Fibroblast of lung (primary cell): ENCODE data around the gene DNAJB1. TPM values are rescaled to one million over a fixed set of nuclear protein-coding genes. Genes with fewer than 3 reads are reported as not detected.
"Not testable (repeated sequence)": the region's sequence is repeated elsewhere in the genome, so short reads cannot be mapped to it uniquely, and the experiment has no call there.

ENCODE experiments used
- DNase-seq, 2 donors: peaks; one replicate each; pipeline versions ENCODE4 v3.0.0 to v3.0.0-alpha.2; 2010; ENCODE audit warnings: low read depth in 2 of 2
- H2AFZ ChIP-seq: 2 replicates; pipeline ENCODE4 v1.5.1; 2012; ENCODE audit warnings: low read length, control low read depth, inconsistent platforms
- H3K27ac ChIP-seq: 2 replicates; pipeline ENCODE4 v1.5.1; 2011; ENCODE audit warnings: low read length, control low read depth; ENCODE audit not compliant: insufficient read depth
- H3K27me3 ChIP-seq: 2 replicates; pipeline ENCODE4 v1.5.1; 2011; ENCODE audit warnings: mild to moderate bottlenecking, low read length; ENCODE audit not compliant: control insufficient read depth, insufficient read depth
- H3K36me3 ChIP-seq: 2 replicates; pipeline ENCODE4 v1.5.1; 2011; ENCODE audit warnings: low read length; ENCODE audit not compliant: control insufficient read depth, insufficient read depth
- H3K4me1 ChIP-seq: 2 replicates; pipeline ENCODE4 v1.5.1; 2011; ENCODE audit warnings: low read length; ENCODE audit not compliant: control insufficient read depth, insufficient read depth; ENCODE audit errors: extremely low read depth
- H3K4me2 ChIP-seq: 2 replicates; pipeline ENCODE4 v1.5.1; 2011; ENCODE audit warnings: low read length, control low read depth; ENCODE audit not compliant: insufficient read depth; ENCODE audit errors: extremely low read depth
- H3K4me3 ChIP-seq, 4 experiments: fragments of 200-600 bp in 1 of 4; sonication (generic) in 1 of 4; replicated peaks in 1 of 4; 2 replicates each; pipeline ENCODE4 v1.5.1; 2011 to 2016; ENCODE audit warnings: low read length in 4 of 4, low read depth in 3 of 4, mild to moderate bottlenecking in 3 of 4, control low read depth in 2 of 4, inconsistent platforms in 1 of 4, mixed read lengths in 1 of 4; ENCODE audit not compliant: insufficient read depth in 1 of 4; ENCODE audit errors: control extremely low read depth in 1 of 4
- H3K79me2 ChIP-seq: 2 replicates; pipeline ENCODE4 v1.5.1; 2012; ENCODE audit warnings: mild to moderate bottlenecking, low read length, inconsistent platforms; ENCODE audit not compliant: control insufficient read depth, insufficient read depth
- H3K9ac ChIP-seq: 2 replicates; pipeline ENCODE4 v1.5.1; 2011; ENCODE audit warnings: mild to moderate bottlenecking, low read length, control low read depth; ENCODE audit not compliant: insufficient read depth
- H3K9me3 ChIP-seq: 2 replicates; pipeline ENCODE4 v1.5.1; 2012; ENCODE audit warnings: low read depth, low read length; ENCODE audit not compliant: control insufficient read depth, insufficient read depth
- H4K20me1 ChIP-seq: 2 replicates; pipeline ENCODE4 v1.5.1; 2011; ENCODE audit warnings: low read length; ENCODE audit not compliant: control insufficient read depth, insufficient read depth; ENCODE audit errors: extremely low read depth
- CTCF ChIP-seq, 2 donors: IDR thresholded peaks in 1 of 2; conservative IDR thresholded peaks in 1 of 2; 1 replicate in 1 of 2; 2 replicates in 1 of 2; pipeline ENCODE4 v1.5.1; 2011 to 2012; ENCODE audit warnings: low read length in 2 of 2, control low read depth in 1 of 2, inconsistent platforms in 1 of 2, low read depth in 1 of 2, mild to moderate bottlenecking in 1 of 2
- EZH2 ChIP-seq: IDR thresholded peaks from 2 replicates; pipeline ENCODE4 v1.5.1; 2012; ENCODE audit warnings: low read length, control low read depth, mild to moderate bottlenecking; ENCODE audit errors: missing control alignments
- polyA plus RNA-seq, 2 donors: library from polyadenylated mRNA; depleted of rRNA in 1 of 2; stranded (reverse) in 1 of 2; unstranded in 1 of 2; fragments of >200 nt; gene quantifications; 2 replicates each; pipeline ENCODE4 v1.2.1, GENCODE V29; 2011 to 2012; ENCODE audit warnings: missing spikeins in 1 of 2
- total RNA-seq: library from RNA; depleted of rRNA; stranded (reverse); fragments of >200 nt; gene quantifications from 2 replicates; pipeline ENCODE4 v1.2.1, GENCODE V29; 2014

DNAJB1 gene
- total and polyA plus RNA-seq, 2 donors (not counting 1 experiment from before 2014, with no cell fraction given): 87.3 to 87.7 TPM

- Histone ChIP-seq H3K4me1 (peaks cover 25% of the 10 kb centered on the region), H3K36me3 (no peaks in the 10 kb centered on the region), H3K27me3 (no peaks in the 10 kb centered on the region), H3K9ac (peak overlapping the region; percentile 45), H3K4me2 (peak overlapping the region; percentile 54), H3K4me3 (no peak overlapping the region), H4K20me1 (no peaks in the 10 kb centered on the region), H3K9me3 (no peaks in the 10 kb centered on the region), H2AFZ (peak overlapping the region; percentile 22), H3K79me2 (no peaks in the 10 kb centered on the region), H3K27ac (peak overlapping the region; percentile 90)
- peak; percentile 58 to 84 for DNase-seq
- TF ChIP-seq CTCF (conservative IDR thresholded peaks at IDR 0.05 in 1 of 2, IDR thresholded peaks at IDR 0.05 in 1 of 2; ENCODE audit: low read depth in 1 of 2, low read length in 2 of 2): peak; percentile 48 to 72
- no peak for TF ChIP-seq EZH2
Observed at GRCh38 chr19:14505488-14506239, 12.5 kb downstream of the DNAJB1 start.

GRCh38 chr19:14504575-14504974 lies 13.6 kb downstream of the DNAJB1 start:
- not testable (repeated sequence) for H3K9me3 ChIP-seq, H3K27ac ChIP-seq, H3K36me3 ChIP-seq, H2AFZ ChIP-seq, DNase-seq, H4K20me1 ChIP-seq, H3K27me3 ChIP-seq, H3K79me2 ChIP-seq, H3K4me2 ChIP-seq, H3K4me3 ChIP-seq, H3K9ac ChIP-seq
- H3K4me1 ChIP-seq: peaks cover 21% of the 10 kb centered on the region

- Histone ChIP-seq H3K4me1 (peaks cover 17% of the 10 kb centered on the region), H3K4me2 (no peak overlapping the region), H3K27me3 (no peaks in the 10 kb centered on the region), H3K79me2 (no peaks in the 10 kb centered on the region), H3K27ac (no peak overlapping the region), H3K36me3 (no peaks in the 10 kb centered on the region), H2AFZ (no peak overlapping the region), H3K9ac (no peak overlapping the region), H3K9me3 (no peaks in the 10 kb centered on the region), H3K4me3 (no peak overlapping the region), H4K20me1 (no peaks in the 10 kb centered on the region)
- TF ChIP-seq EZH2 (no peak), CTCF (conservative IDR thresholded peaks at IDR 0.05 in 1 of 2, IDR thresholded peaks at IDR 0.05 in 1 of 2; ENCODE audit: low read depth in 1 of 2, low read length in 2 of 2) (no peak)
- no peak for DNase-seq
Observed at GRCh38 chr19:14503285-14503684, 14.9 kb downstream of the DNAJB1 start.
